NCI-H82 treated with DMSO at 0.1 percent for 48 hours (cell line): ENCODE data around the gene ANKRD2.
"Not testable (repeated sequence)": the region's sequence is repeated elsewhere in the genome, so short reads cannot be mapped to it uniquely, and the experiment has no call there.

Experiments
- DNase-seq: peaks from one replicate; lab custom pipeline; 2025; ENCODE audit not compliant: unreplicated experiment; lab: John Stamatoyannopoulos, UW

Gene ANKRD2

DNA sequence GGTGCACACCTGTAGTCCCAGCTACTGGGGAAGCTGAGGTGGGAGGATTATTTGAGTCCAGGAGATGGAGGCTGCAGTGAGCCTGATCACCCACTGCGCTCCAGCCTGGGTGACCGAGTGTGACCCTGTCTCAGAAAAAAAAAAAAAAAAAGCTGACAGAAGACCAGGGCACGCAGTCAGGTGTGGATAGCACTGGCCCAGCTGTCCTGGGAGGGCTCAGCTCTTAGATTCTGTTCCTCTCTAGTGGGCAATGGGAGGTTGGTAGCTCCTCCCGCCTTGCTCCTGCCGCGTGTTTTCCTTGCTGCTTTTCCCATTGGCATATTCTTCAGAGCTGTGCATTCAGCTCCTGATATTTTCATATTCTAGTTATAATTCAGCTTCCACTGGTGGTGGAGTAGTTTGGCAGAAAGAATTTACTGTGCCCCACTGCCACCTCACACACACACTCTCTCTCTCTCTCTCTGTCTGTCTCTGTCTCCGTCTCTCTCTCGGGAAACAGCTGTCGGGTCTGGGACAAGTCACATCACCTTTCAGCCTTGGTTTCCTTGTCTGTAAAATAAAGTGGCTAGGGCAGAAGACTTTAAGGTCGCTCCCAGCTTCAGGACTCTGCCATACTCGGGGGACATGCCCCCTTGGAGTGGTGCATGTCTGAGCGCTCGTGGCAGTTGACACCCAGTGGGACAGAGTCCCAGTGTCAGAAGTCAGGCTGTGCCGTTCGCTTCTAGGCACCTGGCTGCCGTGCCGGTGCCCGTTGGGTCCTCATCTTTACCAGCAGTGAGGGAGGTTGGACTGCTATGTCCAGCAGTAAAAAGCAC, 25.9 kb upstream of the ANKRD2 start:
- DNase-seq = no peak

DNA sequence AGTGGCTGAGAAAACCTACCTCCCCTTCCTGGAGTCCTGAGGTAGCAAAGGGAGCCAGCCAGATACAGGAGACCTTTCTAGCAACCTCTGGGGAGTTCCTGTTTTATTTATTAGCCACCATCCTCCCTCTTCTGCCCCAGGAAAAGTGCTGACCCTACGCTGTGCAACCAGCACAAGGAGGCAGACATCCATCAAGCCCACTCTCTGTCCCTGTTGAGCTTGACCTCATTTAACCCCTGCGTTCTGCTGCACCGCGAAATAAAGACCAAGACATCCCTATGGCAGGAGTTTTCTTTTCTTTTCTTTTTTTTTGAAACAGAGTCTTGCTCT, 25.3 kb upstream of the ANKRD2 start:
- DNase-seq = no peak

DNA sequence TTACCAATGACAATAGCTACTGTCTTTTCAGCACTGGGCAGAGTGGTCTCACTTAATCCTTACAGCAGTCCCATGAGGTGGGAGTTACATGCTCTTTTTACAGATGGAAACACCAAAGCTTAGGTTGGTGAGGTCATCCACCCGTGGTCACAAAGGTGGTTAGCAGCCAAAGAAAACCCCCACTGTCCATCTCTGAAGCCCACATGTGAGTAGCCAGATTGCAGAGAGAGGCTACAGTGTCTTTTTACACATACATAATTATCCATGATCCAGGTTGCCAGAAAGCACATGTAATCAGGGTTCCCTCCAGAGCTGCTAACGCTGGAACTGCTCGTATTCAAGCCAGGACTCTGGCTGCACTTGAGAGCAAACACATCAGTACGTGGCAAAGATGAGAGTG, 24.6 kb upstream of the ANKRD2 start:
- no peak for DNase-seq

DNA sequence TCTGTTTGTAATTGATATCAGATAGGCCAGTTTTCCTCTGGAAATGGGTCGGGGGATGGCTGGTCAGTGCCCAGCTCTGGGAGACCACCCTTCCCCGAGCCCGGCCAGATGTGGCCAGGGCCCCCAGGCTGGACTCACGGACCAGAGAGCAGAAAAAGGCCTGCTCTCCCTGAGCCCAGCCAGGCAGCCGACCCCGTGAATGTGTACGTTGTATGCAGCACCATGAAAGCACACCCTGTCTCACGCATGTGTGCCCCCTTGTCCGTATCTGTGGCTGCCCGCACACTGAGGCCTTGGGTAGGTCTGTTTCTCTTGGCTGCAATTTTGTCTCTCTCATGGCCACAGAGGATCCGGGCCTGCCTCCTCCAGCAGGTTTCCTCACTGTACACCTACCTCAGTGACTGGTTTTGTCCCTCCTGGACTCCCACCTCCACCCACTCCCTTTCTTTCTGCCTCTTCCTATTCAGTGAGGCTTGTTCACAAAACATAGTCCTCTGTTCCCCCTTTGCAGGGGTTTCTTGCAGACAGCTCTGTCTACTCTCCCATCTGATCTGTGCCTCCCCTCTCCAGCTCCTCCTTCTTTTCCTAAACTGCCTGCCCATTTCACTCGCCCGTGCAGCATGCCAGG, 23.6 kb upstream of the ANKRD2 start:
- DNase-seq = no peak

DNA sequence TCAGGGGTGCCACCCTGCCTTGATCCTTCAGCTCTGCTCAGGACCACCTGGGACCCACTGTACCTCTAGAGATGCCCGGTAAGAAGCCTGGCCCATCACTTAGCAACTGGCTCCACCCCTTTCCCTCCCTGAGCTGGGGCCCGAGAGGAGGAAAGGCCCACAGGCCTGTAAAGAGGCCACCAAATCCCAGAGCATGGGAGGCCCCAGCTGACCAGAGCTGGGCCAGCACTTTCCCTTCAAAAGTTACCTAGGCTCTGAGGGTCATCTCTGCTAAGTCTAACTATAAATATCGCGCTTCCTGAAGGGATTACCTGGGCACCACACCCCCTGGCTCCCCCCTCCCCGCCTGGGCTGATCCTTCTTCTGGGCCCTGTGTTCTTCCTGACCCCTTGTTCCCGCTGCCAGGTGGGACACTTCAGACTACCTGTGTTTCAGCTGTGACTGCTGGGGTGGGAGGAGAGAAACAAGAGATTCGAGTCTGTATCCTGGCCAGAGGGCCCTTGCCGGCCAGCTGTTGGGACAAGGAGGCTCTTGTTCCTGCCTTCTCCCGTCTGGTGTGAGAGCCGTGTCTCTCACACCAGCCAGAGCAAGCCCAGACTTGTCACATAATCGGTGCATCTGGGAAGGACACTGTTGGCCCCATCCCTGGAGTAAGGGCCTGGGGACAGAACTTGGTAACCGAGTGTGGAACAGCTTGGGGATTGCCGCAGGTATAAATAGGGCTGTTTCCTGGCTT, 22.8 kb upstream of the ANKRD2 start:
- no peak for DNase-seq

DNA sequence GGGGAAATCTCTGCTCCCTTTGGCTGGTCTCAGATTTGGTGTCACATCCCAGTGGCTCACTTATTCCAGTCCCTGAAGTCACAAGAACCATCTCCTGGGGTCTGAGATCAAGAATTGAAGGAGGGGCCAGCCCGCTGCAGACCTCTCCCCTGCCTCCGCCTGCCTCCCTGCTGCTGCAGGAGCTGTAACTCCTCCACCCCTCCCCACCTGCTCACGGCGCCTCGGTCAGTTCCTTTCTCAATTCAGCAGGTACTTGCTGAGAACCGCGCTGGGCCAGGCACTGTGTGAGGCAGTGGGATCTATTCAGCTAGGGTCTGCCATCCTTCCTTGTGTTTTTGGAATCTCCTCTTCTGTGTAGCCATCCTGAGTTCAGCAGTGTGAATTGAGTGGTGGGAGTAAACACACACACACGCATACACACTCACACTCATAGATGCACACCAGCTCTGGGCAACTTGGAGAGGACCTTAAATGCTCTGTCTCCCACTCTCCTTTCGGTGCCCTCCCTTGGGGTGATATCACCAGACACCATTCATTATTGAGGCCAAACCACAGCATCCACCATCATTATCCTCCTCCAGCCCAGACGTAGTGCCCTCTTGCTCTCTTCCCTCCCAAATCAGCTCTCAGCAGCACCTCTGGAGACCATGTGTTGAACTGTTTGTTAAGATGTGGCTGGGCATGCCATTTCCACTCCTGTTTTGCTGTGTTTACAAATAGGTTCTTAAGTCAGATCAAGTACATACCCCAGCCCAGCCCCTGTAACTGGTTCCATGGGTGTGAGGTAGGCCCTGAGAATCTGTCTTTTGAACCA, 22.0 kb upstream of the ANKRD2 start:
- DNase-seq = no peak

DNA sequence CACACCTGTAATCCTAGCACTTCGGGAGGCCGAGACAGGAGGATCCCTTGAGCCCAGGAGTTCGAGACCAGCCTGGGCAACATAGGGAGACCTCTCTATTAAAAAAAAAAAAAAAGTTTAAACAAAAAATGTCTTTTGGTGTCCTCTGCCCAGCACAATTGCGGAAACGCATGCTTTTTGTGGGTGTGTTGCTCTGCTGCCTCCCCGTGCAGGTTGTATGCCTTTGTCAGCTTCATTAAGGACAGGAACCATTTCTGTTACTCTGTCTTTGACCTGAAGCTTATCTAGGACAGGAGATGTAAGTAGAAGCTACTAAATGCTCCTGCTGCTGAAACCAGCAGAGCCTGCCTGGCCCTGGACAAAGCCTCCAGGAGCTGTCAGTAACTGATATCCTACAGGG, 21.3 kb upstream of the ANKRD2 start:
- no peak for DNase-seq

DNA sequence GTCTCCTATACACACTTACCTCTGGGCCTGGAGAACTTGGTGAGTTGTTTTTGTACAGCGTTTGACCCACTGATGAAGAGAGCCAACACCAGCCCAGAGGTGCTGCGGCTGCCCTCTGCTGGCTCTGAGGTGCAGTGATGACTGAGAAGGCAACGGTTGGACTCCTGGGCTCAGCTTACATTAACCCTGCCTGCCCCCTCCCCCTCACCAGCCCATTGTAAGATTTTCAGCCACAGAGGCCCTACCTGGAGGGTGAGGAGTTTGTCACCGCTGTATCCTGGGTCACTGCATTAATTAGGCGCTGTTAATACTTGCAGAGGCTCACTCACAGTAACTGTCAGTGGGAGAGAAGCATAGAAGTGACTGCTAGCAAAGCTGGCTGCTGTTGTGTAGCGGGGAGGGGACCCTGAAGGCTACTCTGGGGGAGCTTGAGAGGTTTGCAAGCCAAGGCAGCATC, 19.0 kb upstream of the ANKRD2 start:
- peak; percentile 31 for DNase-seq

DNA sequence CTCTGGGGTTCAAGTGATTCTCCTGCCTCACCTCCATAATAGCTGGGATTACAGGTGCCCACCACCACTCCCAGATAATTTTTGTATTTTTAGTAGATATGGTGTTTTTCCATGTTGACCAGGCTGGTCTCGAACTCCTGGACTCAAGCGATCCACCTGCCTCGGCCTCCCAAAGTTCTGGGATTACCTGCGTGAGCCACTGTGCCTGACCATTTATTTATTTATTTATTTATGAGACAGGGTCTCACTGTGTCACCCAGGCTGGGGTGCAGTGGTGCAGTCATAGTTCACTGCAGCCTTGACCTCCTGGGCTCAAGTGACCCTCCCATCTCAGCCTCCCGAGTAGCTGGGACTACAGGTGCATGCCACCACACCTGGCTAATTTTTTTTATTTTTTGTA, 18.2 kb upstream of the ANKRD2 start:
- not testable (repeated sequence) for DNase-seq

DNA sequence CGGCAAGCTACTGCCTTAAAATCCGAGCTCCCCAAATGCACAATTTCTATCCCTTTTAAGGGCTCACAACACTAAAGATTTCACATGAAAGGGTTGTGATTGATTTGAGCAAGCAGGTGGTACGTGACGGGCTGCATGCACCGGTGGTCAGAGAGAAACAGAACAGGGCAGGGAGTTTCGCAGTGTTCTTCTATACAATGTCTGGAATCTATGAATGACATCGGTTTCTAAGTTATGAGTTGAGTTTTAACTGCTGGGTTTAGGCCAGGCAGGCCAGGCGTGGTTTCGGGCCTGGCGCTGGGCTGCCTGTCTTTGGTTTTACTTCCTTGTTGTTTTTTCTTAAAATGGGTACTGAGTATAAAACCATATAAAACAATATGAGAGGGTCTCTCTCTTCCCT, 17.0 kb upstream of the ANKRD2 start:
- DNase-seq = not testable (repeated sequence)

DNA sequence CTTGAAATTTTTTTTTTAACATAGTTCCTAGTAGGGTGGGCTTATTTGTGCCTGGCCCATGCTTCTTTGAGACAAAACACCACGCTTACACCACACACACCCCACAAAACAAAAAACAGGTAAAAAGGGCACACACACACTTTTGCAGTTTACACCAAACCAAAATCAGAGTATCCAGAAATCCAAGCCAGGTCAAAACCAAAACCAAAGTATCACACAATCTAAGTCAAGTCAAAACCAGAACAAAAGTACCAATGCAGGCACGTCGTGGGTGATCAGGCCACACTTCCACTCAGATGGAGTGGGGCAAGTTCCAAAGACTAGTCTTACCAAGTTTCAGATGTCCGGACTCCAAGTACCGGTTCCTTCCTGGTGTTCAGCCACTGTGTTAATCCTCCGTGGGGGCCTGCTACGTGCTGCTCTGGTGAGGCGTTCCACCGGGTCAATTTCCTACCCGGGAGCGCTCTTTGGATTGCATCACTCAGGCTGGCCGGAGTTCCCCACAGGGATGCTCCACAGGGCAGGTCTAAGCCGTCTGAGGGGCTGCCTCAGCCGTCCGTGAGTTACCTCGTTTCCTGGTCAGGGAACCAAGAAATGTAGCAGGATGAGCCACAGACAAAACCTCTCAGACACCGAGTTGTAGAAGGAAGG, 11.7 kb upstream of the ANKRD2 start:
- DNase-seq = not testable (repeated sequence)

DNA sequence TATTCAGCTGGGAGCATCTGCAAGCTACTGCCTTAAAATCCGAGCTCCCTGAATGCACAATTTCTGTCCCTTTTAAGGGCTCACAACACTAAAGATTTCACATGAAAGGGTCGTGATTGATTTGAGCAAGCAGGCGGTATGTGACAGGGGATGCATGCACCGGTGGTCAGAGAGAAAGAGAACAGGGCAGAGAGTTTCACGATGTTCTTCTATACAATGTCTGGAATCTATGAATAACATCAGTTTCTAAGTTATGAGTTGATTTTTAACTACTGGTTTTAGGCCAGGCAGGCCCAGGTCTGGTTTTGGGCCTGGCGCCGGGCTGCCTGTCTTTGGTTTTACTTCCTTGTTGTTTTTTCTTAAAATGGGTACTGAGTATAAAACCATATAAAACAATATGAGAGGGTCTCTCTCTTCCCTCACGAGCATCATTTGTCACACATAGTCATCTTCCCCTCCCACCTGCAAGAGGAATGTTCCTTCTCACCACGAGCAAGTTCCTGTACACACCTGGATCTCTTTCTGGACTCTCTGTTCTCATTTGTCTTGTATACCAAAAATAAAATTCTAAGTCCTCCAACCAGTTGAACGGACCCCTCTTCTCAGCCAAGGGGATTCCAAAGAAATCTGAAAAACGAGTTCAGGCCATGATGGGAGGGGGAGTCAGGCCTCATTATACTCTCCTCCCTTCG, 11.0 kb upstream of the ANKRD2 start:
- not testable (repeated sequence) for DNase-seq

DNA sequence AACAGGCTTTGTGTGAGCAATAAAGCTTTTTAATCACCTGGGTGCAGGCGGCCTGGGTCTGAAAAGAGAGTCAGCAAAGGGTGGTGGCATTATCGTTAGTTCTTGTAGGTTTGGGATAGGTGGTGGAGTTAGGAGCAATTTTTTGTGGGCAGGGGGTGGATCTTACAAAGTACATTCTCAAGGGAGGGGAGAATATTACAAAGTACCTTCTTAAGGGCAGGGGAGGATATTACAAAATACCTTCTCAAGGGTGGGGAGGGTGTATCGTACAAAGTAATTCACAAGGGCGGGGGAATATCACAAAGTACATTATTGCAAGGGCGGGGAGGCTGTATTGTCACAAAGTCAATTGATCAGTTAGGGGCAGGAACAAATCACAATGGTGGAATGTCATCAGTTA, 10.2 kb upstream of the ANKRD2 start:
- DNase-seq = not testable (repeated sequence)

DNA sequence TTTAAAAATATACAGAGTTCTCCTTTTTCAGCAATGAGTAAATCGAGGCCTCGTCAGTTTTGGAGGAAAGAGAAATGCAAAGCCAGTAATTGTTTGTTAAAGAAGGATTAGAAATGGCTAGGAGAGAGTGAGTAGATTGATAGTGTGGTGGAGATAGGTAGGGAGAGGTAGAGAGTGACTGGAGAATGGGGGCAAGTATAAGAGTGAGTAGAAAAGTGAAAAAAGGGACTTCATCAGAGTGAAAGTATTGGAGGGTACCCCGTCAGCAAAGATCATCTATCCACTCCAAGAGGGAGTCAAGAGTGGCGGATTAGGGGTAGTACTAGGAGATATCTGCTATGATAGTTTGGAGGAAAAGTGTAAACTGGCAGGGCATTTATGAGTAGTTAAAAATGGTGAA, 9.2 kb upstream of the ANKRD2 start:
- DNase-seq = no peak

DNA sequence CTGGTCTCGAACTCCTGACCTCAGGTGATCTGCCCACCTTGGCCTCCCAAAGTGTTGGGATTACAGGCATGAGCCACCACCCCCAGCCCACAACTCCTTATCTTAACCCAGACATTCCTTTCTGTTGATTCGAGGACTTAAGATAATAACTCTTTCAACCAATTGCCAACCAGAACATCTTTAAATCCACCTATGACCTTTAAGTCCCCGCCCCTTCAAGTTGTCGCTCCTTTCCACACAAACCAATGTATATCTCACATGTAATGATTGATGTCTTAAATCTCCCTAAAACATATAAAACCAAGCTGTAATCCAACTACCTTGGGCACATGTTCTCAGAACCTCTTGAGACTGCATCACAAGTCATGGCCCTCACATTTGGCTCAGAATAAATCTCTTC, 7.8 kb upstream of the ANKRD2 start:
- no peak for DNase-seq

DNA sequence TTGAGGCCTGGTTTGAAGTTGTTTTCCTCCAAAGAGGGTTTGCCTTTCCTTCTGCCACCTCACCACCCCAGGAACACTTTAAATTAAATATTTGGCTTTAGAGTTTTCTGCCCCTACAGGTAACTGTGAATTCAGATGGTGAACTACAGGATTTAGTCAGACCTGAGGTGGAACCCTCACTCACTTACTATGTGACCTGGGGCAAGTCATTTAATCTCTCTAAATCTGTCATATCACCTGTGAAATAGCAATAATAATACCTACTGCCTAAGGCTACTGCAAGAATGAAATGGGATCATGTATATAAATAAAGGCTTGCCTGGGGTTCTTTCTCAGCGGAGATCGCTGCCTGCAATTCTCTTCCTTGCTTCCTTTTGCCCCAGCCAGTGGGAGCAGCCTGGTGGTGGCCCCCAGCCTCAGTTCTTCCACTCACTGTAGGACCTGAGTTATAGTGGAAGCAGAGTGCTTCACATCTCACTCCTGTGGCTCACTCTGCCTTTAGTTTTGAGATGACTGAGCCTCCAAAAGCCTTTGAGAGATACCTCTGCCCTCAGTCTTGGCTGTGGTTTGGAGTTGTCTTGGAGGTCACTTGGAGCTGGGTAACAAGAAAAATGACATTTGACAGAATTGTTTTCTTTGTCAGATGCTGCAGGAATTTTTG, 6.1 kb upstream of the ANKRD2 start:
- DNase-seq = no peak

DNA sequence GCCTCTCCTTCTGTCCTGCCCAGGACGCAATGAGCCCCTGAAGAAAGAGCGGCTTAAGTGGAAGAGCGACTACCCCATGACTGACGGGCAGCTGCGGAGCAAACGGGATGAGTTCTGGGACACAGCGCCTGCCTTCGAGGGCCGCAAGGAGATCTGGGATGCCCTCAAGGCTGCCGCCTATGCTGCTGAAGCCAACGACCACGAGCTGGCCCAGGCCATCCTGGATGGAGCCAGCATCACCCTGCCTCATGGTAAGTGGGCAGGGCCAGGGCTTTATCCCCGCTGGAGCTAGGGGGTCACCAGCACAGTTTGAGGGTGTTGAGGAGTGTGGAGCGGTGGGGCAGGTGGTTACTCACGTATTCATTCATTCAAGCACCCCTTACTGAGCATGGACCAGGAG, 4.7 kb upstream of the ANKRD2 start:
- no peak for DNase-seq

DNA sequence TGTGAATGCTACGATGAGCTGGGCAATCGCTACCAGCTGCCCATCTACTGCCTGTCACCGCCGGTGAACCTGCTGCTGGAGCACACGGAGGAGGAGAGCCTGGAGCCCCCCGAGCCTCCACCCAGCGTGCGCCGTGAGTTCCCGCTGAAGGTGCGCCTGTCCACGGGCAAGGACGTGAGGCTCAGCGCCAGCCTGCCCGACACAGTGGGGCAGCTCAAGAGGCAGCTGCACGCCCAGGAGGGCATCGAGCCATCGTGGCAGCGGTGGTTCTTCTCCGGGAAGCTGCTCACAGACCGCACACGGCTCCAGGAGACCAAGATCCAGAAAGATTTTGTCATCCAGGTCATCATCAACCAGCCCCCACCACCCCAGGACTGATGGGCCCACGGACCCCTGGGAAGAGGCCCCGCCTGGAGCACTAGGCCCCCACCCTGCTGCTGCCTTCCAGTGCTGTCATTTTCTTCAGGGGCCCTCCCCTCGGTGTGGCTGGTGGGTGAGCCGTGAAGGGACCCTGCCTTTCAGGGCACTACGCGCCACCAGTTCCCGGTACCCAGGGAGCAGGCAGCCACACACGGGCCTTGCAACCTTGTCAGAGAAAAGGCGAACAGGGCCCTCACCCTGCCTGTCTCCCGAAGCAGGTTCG, 2.3 kb upstream of the ANKRD2 start:
- DNase-seq = no peak

DNA sequence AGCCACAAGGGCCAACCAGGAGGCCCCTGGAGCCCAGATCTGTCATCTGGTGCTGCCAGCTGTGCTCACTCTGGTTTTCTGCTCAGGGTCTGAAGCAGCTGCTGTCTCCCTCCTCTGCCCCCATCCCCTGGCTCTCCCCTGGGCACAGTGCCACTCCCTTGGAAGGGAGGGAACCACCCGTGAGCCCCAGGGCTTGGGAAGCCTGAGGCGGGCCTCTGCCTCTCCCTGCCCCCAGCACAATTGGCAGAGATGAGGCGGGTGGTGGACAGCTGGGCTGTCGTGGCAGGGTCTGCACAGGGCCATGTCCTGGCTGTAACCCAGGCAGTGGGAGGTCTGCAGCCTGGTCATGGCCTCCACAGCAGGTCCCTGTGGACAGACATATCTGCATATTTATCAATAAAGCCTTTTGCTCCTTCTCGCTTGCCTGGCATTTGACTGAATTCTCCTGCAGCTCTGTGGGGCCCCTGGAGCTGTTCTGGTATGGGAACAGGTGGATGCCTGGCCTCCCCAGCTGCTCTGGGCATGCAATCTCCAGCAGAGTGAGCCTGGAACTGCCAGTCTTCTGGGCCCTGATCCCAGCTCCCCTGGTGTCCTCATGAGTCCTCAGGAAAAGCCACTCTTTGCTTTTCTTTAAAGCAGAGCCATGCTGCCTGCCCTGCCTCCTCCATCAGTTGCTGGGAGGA, 1.6 kb upstream of the ANKRD2 start:
- no peak for DNase-seq
